Stimulated activated CD8-positive, alpha-beta memory T cell treated with anti-CD3 and anti-CD28 coated beads, Interleukin-12 subunit alpha, Interleukin-12 subunit beta, amount 100 ng/mL, for 1 hour (primary cell): ENCODE measurements around the gene CAND1.

Experiments
- DNase-seq: peaks from one replicate; pipeline ENCODE4 v3.0.0-alpha.2; 2020; ENCODE audit warnings: low read depth

CAND1 gene

GRCh38 chr12:67280572-67280971 lies 11.4 kb downstream of the CAND1 start:
- DNase-seq, result no peak

GRCh38 chr12:67284561-67284960 lies 15.4 kb downstream of the CAND1 start:
- no peak for DNase-seq

- no peak for DNase-seq
These were observed 17.1 kb downstream of the CAND1 start for GRCh38 chr12:67286257-67286656.

- DNase-seq, result no peak
These were observed 18.2 kb downstream of the CAND1 start for GRCh38 chr12:67287311-67287710.

GRCh38 chr12:67288561-67288960 lies 19.4 kb downstream of the CAND1 start:
- DNase-seq, result no peak

- DNase-seq, result no peak
These were observed 21.2 kb downstream of the CAND1 start for GRCh38 chr12:67290378-67290777.

- DNase-seq, result no peak
These were observed 30.4 kb downstream of the CAND1 start for GRCh38 chr12:67299526-67299925.

GRCh38 chr12:67299926-67300325 lies 30.8 kb downstream of the CAND1 start:
- no peak for DNase-seq

GRCh38 chr12:67302162-67302561 lies 33.0 kb downstream of the CAND1 start:
- no peak for DNase-seq

- DNase-seq, result no peak
These were observed 36.4 kb downstream of the CAND1 start for GRCh38 chr12:67305544-67305943.

- DNase-seq, result no peak
These were observed 37.6 kb downstream of the CAND1 start for GRCh38 chr12:67306712-67307111.

GRCh38 chr12:67315661-67316060 lies 46.5 kb downstream of the CAND1 start:
- no peak for DNase-seq

GRCh38 chr12:67318786-67319185 lies 49.6 kb downstream of the CAND1 start:
- DNase-seq, result no peak

GRCh38 chr12:67319936-67320335 lies 50.8 kb downstream of the CAND1 start:
- no peak for DNase-seq

- DNase-seq, result no peak
These were observed 51.6 kb downstream of the CAND1 start for GRCh38 chr12:67320614-67321295.

- no peak for DNase-seq
These were observed 53.4 kb downstream of the CAND1 start for GRCh38 chr12:67322580-67322979.

GRCh38 chr12:67323007-67323406 lies 53.8 kb downstream of the CAND1 start:
- DNase-seq, result no peak

GRCh38 chr12:67326637-67327036 lies 57.5 kb downstream of the CAND1 start:
- DNase-seq, result no peak

- DNase-seq, result no peak
These were observed 58.3 kb downstream of the CAND1 start for GRCh38 chr12:67327466-67327865.

- no peak for DNase-seq
These were observed 62.0 kb downstream of the CAND1 start for GRCh38 chr12:67331123-67331522.

GRCh38 chr12:67331828-67332227 lies 62.7 kb downstream of the CAND1 start:
- DNase-seq, result no peak

GRCh38 chr12:67333649-67334048 lies 64.5 kb downstream of the CAND1 start:
- no peak for DNase-seq

- no peak for DNase-seq
These were observed 69.3 kb downstream of the CAND1 start for GRCh38 chr12:67338426-67338825.

GRCh38 chr12:67339530-67339929 lies 70.4 kb downstream of the CAND1 start:
- DNase-seq, result no peak
